HG02981 (cell line): ENCODE measurements around the gene GPR78.

Experiments
- ATAC-seq: cut with Tn5 transposase; IDR thresholded peaks from one replicate; pipeline ENCODE4 v1.9.1; 2021; ENCODE audit warnings: mild to moderate bottlenecking, moderate library complexity; ENCODE audit not compliant: unreplicated experiment

The GPR78 gene

GRCh38 chr4:8580321-8581093 is at the start of gene GPR78:
Gene GPR78, plus strand, starts transcription at chr4:8580392. Its CDS starts 591 bp downstream, at chr4:8580983.
- no peak for ATAC-seq

- no peak for ATAC-seq
These were observed 47.9 kb upstream of the GPR78 start for GRCh38 chr4:8532245-8532781.

- ATAC-seq, result no peak
These were observed 46.8 kb upstream of the GPR78 start for GRCh38 chr4:8533274-8533865.

- peak; percentile 84 for ATAC-seq
These were observed 46.1 kb upstream of the GPR78 start for GRCh38 chr4:8534129-8534528.

- ATAC-seq, result no peak
These were observed 45.6 kb upstream of the GPR78 start for GRCh38 chr4:8534611-8535010.

GRCh38 chr4:8536467-8536866 is 43.7 kb upstream of the GPR78 start:
- ATAC-seq, result no peak

- no peak for ATAC-seq
These were observed 43.1 kb upstream of the GPR78 start for GRCh38 chr4:8537041-8537461.

- no peak for ATAC-seq
These were observed 42.0 kb upstream of the GPR78 start for GRCh38 chr4:8538076-8538702.

GRCh38 chr4:8538703-8539567 is 41.3 kb upstream of the GPR78 start:
- ATAC-seq, result no peak

- ATAC-seq, result no peak
These were observed 40.5 kb upstream of the GPR78 start for GRCh38 chr4:8539661-8540060.

- ATAC-seq, result no peak
These were observed 40.1 kb upstream of the GPR78 start for GRCh38 chr4:8540072-8540471.

- no peak for ATAC-seq
These were observed 39.6 kb upstream of the GPR78 start for GRCh38 chr4:8540586-8540985.

- no peak for ATAC-seq
These were observed 39.2 kb upstream of the GPR78 start for GRCh38 chr4:8540991-8541390.

GRCh38 chr4:8541981-8542715 is 38.0 kb upstream of the GPR78 start:
- no peak for ATAC-seq

- no peak for ATAC-seq
These were observed 37.2 kb upstream of the GPR78 start for GRCh38 chr4:8542776-8543525.

GRCh38 chr4:8543623-8544022 is 36.6 kb upstream of the GPR78 start:
- ATAC-seq, result no peak

GRCh38 chr4:8544282-8544681 is 35.9 kb upstream of the GPR78 start:
- ATAC-seq, result no peak

- ATAC-seq, result no peak
These were observed 35.3 kb upstream of the GPR78 start for GRCh38 chr4:8544741-8545438.

GRCh38 chr4:8545439-8545765 is 34.8 kb upstream of the GPR78 start:
- no peak for ATAC-seq
